ENCODE data around the gene ZBTB37.
A peak's percentile ranks its signal among the peaks of the same experiment; 100 is the strongest.

The ZBTB37 gene, protein sequence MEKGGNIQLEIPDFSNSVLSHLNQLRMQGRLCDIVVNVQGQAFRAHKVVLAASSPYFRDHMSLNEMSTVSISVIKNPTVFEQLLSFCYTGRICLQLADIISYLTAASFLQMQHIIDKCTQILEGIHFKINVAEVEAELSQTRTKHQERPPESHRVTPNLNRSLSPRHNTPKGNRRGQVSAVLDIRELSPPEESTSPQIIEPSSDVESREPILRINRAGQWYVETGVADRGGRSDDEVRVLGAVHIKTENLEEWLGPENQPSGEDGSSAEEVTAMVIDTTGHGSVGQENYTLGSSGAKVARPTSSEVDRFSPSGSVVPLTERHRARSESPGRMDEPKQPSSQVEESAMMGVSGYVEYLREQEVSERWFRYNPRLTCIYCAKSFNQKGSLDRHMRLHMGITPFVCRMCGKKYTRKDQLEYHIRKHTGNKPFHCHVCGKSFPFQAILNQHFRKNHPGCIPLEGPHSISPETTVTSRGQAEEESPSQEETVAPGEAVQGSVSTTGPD

DNA sequence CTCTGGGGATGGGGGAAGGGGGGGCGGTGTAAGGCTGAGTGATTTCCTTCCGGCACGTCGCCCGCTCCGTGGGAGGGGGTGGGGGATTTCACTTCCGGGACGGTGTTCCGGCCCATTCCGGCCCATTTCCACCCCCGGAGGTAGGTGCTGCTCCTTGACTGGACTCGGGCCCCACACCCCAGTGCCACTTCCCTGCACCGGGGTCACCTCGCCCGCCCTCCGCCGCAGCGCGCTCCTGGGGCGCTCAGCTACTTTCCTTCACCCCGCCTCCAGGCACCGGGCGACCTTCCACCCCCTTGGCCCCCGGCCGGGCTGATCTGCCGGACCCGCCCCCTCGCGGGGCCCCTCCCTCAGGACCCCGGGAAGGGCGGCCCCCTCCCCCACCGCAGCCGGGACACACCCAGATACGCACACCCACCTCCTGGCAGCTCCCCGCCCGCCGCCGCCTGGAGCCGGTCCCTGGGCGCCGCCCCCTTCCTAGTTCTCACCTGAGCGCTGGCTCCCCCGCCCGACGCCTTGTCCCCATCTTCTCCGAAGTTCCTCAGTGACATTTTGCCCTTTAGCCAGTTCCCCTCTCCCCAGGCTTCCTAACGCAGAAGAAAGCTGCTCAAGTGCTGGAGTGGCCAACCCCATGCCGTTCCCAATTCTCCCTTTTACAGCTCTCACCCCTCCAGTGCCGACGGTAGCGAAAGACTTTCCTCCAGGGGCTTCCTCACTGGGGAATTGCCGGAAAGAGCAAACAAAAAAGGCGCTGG, at the start of gene ZBTB37:
Gene ZBTB37, plus strand, starts transcription at position 115 of the 755 bp plus-strand sequence. CDS start 1,846 bp downstream, outside the sequence.
- Histone ChIP-seq H3K36me3 (replicated peaks) (peaks cover 43% of the 10 kb centered on the region), H3K9me3 (no peaks in the 10 kb centered on the region), H3K4me3 (peak within 1 kb of the TSS; percentile 97), H3K27me3 (ENCODE audit: low read depth) (no peaks in the 10 kb centered on the region), H3K4me1 (peaks cover 18% of the 10 kb centered on the region)
- peak; percentile 82 to 97 for DNase-seq (ENCODE audit: low spot score in 2 of 2)
- in situ Hi-C loops (cut with MboI; ENCODE audit: low sequenced_read_pairs), result no loop called here

DNA sequence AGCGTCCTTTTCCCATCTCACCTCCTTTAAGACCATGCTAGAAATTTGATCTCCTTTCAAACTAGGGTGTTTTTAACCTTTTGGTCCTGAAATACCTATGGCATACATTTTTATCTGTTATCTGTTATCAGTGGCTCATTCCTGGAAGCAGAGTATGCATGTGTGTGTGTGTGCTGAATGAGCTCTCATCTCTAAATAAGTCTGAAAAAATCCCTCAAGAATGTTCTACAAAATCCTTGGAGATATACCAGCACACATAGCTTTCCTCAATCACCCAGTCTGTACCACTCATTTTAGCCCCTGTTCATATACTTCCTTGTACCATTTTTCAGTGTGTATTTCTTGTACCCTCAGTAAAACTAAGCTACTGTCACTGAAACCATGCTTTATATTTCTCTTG, 49.7 kb upstream of the ZBTB37 start:
- Histone ChIP-seq H3K4me3 (no peak overlapping the region), H3K9me3 (no peaks in the 10 kb centered on the region), H3K36me3 (replicated peaks) (peaks cover 37% of the 10 kb centered on the region), H3K4me1 (peaks cover 18% of the 10 kb centered on the region), H3K27me3 (ENCODE audit: low read depth) (no peaks in the 10 kb centered on the region)
- in situ Hi-C loops (cut with MboI; ENCODE audit: low sequenced_read_pairs), result no loop called here
- DNase-seq (ENCODE audit: low spot score in 2 of 2), result no peak

DNA sequence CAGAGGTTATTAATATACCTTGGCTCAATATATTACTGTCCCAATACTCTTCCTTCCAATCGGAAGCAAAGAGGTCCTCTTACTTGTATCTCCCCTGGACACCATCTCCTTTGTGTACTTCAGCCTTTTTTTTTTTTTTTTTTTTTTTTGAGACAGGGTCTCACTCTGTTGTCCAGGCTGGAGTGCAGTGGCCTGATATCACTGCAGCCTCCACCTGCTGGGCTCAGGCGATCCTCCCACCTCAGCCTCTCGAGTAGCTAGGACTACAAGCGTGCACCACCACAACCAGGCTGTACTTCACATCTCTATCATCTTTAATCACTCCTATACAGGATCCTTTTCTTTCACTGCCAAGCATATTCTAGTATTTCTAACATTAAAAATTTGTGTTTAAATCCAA, 46.5 kb upstream of the ZBTB37 start:
- Histone ChIP-seq H3K4me3 (no peak overlapping the region), H3K4me1 (peaks cover 18% of the 10 kb centered on the region), H3K27me3 (ENCODE audit: low read depth) (no peaks in the 10 kb centered on the region), H3K9me3 (no peaks in the 10 kb centered on the region), H3K36me3 (replicated peaks) (peaks cover 37% of the 10 kb centered on the region)
- in situ Hi-C loops (cut with MboI; ENCODE audit: low sequenced_read_pairs), result loop anchor here (10.0 kb wide), 1 partner anchor 397 kb away; no protein-coding TSS in a partner anchor
- DNase-seq (ENCODE audit: low spot score in 2 of 2), result no peak

DNA sequence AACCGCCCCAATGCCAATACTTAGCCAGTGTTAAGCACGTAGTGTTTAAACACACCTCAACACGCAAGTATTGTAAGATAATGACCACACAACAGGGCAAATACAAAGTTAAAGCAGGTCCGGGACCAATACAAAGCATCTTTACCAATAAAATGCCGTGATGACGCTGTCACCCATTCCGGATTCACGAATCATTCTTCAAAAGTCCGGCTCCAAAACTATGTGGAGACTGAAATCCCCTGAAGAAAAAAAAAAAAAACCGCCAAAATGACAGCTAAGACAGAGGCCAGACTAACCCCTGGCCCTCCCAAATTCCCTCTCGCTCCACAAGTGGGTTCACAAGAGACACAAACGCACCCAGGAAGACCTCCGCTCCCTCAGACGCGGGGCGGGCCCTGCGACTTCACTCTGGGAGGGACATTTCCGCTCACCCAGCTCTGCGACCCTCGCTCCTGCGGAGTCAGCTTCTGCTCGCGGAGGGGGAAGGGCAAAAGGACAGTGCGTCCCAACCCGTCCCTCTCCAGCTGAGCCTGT, 44.3 kb upstream of the ZBTB37 start:
- peaks cover 26% of the 10 kb centered on the region for H3K36me3 ChIP-seq (replicated peaks)
- H3K27me3 ChIP-seq (ENCODE audit: low read depth), result no peaks in the 10 kb centered on the region
- no peak for DNase-seq (ENCODE audit: low spot score in 2 of 2)
- H3K4me3 ChIP-seq, result peak overlapping the region; percentile 68
- H3K9me3 ChIP-seq, result no peaks in the 10 kb centered on the region
- H3K4me1 ChIP-seq, result peaks cover 21% of the 10 kb centered on the region
- in situ Hi-C loops (cut with MboI; ENCODE audit: low sequenced_read_pairs), result loop anchor here (10.0 kb wide), 1 partner anchor 399 kb away; no protein-coding TSS in a partner anchor

DNA sequence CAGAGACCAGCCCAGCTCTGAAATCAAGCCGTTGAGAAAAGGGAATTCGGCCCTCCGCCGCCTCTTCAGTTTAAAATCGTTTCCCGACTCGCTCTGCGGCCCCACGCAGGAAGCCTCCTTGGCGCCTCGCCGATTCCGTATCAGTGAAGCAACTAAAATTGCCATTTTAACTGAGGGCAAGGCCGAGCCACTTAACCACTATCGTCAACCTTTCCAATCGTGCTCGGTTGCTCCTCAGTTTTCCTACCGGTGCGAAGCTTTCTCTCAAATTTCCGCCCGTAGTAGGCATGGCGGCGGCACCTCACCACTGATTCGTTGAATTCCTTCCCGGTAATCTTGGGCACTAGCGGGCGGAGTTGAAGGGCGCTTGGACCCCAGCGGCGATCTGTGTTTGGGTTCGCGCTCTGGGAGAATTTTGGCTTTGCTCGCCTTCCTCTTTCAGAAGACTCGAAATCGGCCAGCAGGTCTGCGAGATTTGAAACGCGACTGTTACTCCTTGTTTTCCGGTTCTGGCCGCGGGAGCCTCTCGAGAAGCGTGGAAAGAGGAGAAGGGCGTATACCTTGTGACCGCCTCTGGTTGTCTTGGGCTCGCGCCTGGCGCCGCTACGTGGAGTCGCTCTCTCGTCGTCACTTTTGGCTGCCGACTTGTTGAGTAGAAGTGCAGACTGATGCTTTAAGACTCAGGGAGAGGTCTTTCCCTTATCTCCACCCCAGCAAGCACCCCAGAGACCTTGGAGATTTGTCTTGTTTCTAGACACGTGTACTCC, 43.7 kb upstream of the ZBTB37 start, which contains the start of the genes CENPL and DARS2:
Gene CENPL, minus strand, starts transcription at position 569 of the 767 bp plus-strand sequence. CDS start 13,584 bp downstream, outside the sequence.
Gene DARS2, plus strand, starts transcription at position 359 of the 767 bp plus-strand sequence. CDS start 557 bp downstream, outside the sequence.
- Histone ChIP-seq H3K27me3 (ENCODE audit: low read depth) (no peaks in the 10 kb centered on the region), H3K4me1 (peaks cover 21% of the 10 kb centered on the region), H3K9me3 (no peaks in the 10 kb centered on the region), H3K36me3 (replicated peaks) (peaks cover 28% of the 10 kb centered on the region), H3K4me3 (peak within 1 kb of the TSS; percentile 68)
- in situ Hi-C loops (cut with MboI; ENCODE audit: low sequenced_read_pairs), result loop anchor here (10.0 kb wide), 1 partner anchor 400 kb away; no protein-coding TSS in a partner anchor
- DNase-seq (ENCODE audit: low spot score in 2 of 2), result peak; percentile 95 to 98

DNA sequence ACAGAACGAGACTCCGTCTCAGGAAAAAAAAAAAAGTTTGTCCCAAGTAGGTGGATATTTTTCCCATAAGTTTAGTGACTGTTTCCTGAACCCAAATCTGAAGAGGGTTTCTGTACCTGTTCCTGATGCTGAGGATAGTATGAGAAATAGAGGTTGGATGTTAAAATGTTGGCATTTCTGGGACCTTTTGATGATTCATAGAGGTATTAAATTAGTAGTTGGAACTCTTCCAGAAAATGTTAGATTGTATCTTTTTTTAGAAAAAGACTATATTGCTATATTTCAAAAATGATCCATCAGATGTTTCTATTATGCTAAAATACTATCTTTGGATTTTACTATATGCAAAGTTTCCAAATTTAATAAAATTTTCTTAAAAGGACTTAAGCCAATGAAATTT, 40.6 kb upstream of the ZBTB37 start:
- peaks cover 17% of the 10 kb centered on the region for H3K4me1 ChIP-seq
- H3K36me3 ChIP-seq (replicated peaks), result peaks cover 24% of the 10 kb centered on the region
- in situ Hi-C loops (cut with MboI; ENCODE audit: low sequenced_read_pairs), result loop anchor here (10.0 kb wide), 1 partner anchor 403 kb away; no protein-coding TSS in a partner anchor
- DNase-seq (ENCODE audit: low spot score in 2 of 2), result no peak
- no peaks in the 10 kb centered on the region for H3K9me3 ChIP-seq
- no peaks in the 10 kb centered on the region for H3K27me3 ChIP-seq (ENCODE audit: low read depth)
- no peak overlapping the region for H3K4me3 ChIP-seq

DNA sequence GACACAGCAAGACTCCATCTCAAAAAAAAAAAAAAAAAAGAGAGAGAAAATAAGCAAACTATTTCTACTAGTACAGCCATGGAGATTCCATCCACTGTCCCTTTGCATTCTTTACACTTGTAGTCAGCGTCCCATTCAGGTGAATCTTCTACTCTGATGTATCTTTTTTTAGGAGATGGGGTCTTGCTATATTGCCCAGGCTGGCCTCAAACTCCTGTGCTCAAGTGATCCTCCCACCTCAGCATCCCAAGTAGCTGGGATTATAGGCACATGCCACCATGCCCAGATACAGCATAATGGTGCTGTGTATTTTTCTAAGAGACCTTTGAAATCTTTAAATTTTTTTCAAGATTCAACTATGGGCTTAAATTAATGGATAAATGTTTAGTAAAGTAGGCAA, 35.4 kb upstream of the ZBTB37 start:
- in situ Hi-C loops (cut with MboI; ENCODE audit: low sequenced_read_pairs), result no loop called here
- H3K36me3 ChIP-seq (replicated peaks), result peaks cover 65% of the 10 kb centered on the region
- no peaks in the 10 kb centered on the region for H3K9me3 ChIP-seq
- H3K4me1 ChIP-seq, result peaks cover 9% of the 10 kb centered on the region
- H3K4me3 ChIP-seq, result no peak overlapping the region
- no peaks in the 10 kb centered on the region for H3K27me3 ChIP-seq (ENCODE audit: low read depth)
- no peak for DNase-seq (ENCODE audit: low spot score in 2 of 2)

DNA sequence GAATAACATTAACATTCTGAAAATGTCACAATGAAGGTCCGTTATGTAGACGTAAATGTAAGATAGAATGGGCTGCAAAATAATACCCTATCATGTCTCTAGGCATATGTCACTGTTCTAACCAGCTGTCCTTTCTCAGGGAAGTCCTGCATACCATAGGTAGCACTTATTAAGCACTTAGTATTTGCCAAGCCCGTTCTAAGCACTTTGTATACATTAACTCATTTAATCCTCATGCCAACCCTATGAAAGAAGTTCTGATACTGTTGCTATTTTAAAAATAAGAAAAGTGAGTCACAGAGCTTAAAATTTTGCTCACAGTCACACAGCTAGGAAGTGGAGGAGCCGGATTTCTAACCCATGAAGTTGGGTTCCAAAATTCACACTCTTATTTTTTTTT, 16.1 kb upstream of the ZBTB37 start:
- DNase-seq (ENCODE audit: low spot score in 2 of 2), result no peak
- in situ Hi-C loops (cut with MboI; ENCODE audit: low sequenced_read_pairs), result no loop called here
- Histone ChIP-seq H3K36me3 (replicated peaks) (peaks cover 59% of the 10 kb centered on the region), H3K27me3 (ENCODE audit: low read depth) (no peaks in the 10 kb centered on the region), H3K9me3 (no peaks in the 10 kb centered on the region), H3K4me1 (peaks cover 3% of the 10 kb centered on the region; the same call in 1 of the 2 replicates), H3K4me3 (no peak overlapping the region)

DNA sequence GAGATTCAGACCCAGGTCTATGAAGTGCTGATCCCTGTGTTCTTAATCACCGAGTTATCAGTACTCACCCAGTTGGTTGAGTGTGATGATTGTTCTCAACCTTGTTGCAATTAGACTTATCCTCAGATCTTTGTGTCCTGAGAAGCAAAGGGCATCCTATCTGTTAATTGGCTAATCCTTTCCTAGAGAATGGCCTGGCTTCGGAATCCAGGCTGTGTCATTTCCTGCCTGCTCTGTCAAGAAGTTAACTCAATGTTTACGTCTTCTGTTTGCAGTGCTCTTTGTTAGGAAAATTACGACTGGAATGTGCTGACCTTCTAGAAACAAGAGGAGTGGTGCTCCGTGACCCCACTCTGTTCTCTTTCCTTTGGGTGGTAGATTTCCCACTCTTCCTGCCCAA, 15.1 kb upstream of the ZBTB37 start:
- Histone ChIP-seq H3K9me3 (no peaks in the 10 kb centered on the region), H3K27me3 (ENCODE audit: low read depth) (no peaks in the 10 kb centered on the region), H3K4me1 (peaks cover 3% of the 10 kb centered on the region; the same call in 1 of the 2 replicates), H3K36me3 (replicated peaks) (peaks cover 69% of the 10 kb centered on the region), H3K4me3 (no peak overlapping the region)
- in situ Hi-C loops (cut with MboI; ENCODE audit: low sequenced_read_pairs), result no loop called here
- no peak for DNase-seq (ENCODE audit: low spot score in 2 of 2)

DNA sequence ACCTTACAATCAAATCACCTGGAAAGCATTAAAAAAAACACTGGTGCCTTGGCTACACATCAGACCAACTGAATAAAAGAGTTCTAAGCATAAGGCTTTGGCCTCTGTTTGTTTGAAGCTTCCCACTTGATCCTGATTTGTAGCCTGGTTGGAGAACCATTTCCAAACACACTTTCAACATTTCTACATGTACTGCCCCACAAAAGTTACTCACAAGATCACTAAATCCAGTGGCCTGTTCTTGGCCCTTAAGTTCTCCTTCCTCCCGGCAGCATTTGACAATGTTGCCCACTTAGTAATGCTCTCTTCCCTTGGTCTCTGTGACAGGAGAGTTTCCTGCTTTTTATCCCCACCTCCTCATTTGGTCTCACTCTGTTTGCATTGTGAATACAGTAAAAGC, 12.2 kb upstream of the ZBTB37 start:
- Histone ChIP-seq H3K9me3 (no peaks in the 10 kb centered on the region), H3K4me1 (peaks cover 3% of the 10 kb centered on the region; the same call in 1 of the 2 replicates), H3K4me3 (no peak overlapping the region), H3K27me3 (ENCODE audit: low read depth) (no peaks in the 10 kb centered on the region), H3K36me3 (replicated peaks) (peaks cover 78% of the 10 kb centered on the region)
- no peak for DNase-seq (ENCODE audit: low spot score in 2 of 2)
- in situ Hi-C loops (cut with MboI; ENCODE audit: low sequenced_read_pairs), result no loop called here

DNA sequence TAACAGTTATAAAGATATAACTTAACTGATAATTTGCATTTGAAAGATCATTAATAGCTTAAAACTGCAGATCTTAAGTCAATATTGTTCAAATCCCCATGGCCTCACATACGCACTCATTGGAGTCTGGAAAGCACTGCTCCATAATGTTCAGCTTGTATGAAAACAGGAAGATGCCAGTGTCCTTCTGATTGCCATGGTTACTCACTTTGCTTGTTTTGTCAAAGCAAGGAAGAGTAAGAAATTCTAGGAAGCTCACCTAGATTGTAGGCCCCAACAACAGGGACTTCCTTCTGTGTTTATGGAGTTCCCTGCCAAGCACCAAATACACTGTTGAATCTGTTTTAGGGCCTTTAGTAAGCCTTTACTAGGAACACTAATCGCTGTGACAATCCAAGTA, 11.3 kb upstream of the ZBTB37 start:
- no peak for DNase-seq (ENCODE audit: low spot score in 2 of 2)
- Histone ChIP-seq H3K36me3 (replicated peaks) (peaks cover 70% of the 10 kb centered on the region), H3K4me3 (no peak overlapping the region), H3K4me1 (peaks cover 3% of the 10 kb centered on the region; the same call in 1 of the 2 replicates), H3K27me3 (ENCODE audit: low read depth) (no peaks in the 10 kb centered on the region), H3K9me3 (no peaks in the 10 kb centered on the region)
- in situ Hi-C loops (cut with MboI; ENCODE audit: low sequenced_read_pairs), result no loop called here

DNA sequence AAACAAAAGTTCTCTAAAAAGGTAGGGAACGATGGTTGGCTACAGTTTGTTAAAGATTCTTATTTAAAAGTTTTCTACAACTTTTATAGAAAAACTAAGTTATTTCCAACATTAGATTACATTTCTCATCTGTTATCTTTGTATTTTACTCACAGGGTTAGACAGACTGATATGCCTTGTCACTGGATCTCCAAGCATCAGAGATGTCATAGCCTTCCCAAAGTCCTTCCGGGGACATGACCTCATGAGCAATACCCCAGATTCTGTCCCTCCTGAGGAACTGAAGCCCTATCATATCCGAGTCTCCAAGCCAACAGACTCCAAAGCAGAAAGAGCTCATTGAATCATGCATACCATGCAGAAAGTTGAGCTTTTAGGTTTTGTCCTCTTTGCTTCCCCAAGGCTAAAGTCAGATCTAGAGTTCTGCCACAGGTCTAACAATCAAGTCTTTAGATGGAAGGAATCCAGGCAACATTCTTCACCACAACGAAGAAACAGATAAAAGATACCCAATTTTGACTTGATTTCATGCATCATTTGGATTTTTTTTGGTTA, 10.7 kb upstream of the ZBTB37 start:
- peaks cover 3% of the 10 kb centered on the region; the same call in 1 of the 2 replicates for H3K4me1 ChIP-seq
- no peaks in the 10 kb centered on the region for H3K9me3 ChIP-seq
- in situ Hi-C loops (cut with MboI; ENCODE audit: low sequenced_read_pairs), result no loop called here
- H3K36me3 ChIP-seq (replicated peaks), result peaks cover 66% of the 10 kb centered on the region
- no peak for DNase-seq (ENCODE audit: low spot score in 2 of 2)
- no peaks in the 10 kb centered on the region for H3K27me3 ChIP-seq (ENCODE audit: low read depth)
- no peak overlapping the region for H3K4me3 ChIP-seq

All from HAP-1 (cell line).